HG02852 (cell line): ENCODE measurements around the gene PRAC1.

ENCODE experiments used
- ATAC-seq: cut with Tn5 transposase; IDR thresholded peaks from one replicate; pipeline ENCODE4 v1.9.1; 2021; ENCODE audit warnings: mild to moderate bottlenecking, moderate library complexity; ENCODE audit not compliant: unreplicated experiment

Gene PRAC1

GRCh38 chr17:48747445-48748363 is 25.4 kb upstream of the PRAC1 start:
- ATAC-seq: no peak

- ATAC-seq: no peak
Observed at GRCh38 chr17:48746916-48747444, 24.7 kb upstream of the PRAC1 start.

GRCh38 chr17:48745381-48746275 is 23.3 kb upstream of the PRAC1 start:
- no peak for ATAC-seq

GRCh38 chr17:48740537-48740936 is 18.2 kb upstream of the PRAC1 start:
- no peak for ATAC-seq

- no peak for ATAC-seq
Observed at GRCh38 chr17:48738803-48739526, 16.6 kb upstream of the PRAC1 start.

GRCh38 chr17:48738424-48738802 is 16.1 kb upstream of the PRAC1 start:
- no peak for ATAC-seq

- no peak for ATAC-seq
Observed at GRCh38 chr17:48737330-48738043, 15.2 kb upstream of the PRAC1 start.

GRCh38 chr17:48735062-48735351 is 12.7 kb upstream of the PRAC1 start:
- ATAC-seq: no peak

GRCh38 chr17:48734333-48735061 is 12.2 kb upstream of the PRAC1 start:
- ATAC-seq: no peak

- no peak for ATAC-seq
Observed at GRCh38 chr17:48733632-48734328, 11.5 kb upstream of the PRAC1 start.

GRCh38 chr17:48732688-48733629 is 10.6 kb upstream of the PRAC1 start:
- ATAC-seq: no peak

GRCh38 chr17:48731355-48731754 is 9.0 kb upstream of the PRAC1 start:
- ATAC-seq: no peak

- no peak for ATAC-seq
Observed at GRCh38 chr17:48730240-48730550, 7.9 kb upstream of the PRAC1 start.

GRCh38 chr17:48729335-48730239 is 7.3 kb upstream of the PRAC1 start:
- ATAC-seq: no peak

- ATAC-seq: no peak
Observed at GRCh38 chr17:48728232-48729231, 6.2 kb upstream of the PRAC1 start, which contains the start of gene HOXB13. Gene HOXB13 (minus strand): TSS chr17:48728750. CDS start chr17:48728593, 157 bp downstream.
